H1 (cell line): ENCODE results near the gene LAMB1. TPM values are rescaled to one million over a fixed set of nuclear protein-coding genes. Genes with fewer than 3 reads are reported as not detected.
A peak's percentile ranks its signal among the peaks of the same experiment; 100 is the strongest.

ENCODE experiments used
- JUN ChIP-seq: IDR thresholded peaks from 2 replicates; pipeline ENCODE4 v1.6.1; 2011; ENCODE audit warnings: low read depth, mild to moderate bottlenecking, improper control_type of control experiment, low read length
- KDM4A ChIP-seq: IDR thresholded peaks from one replicate; pipeline ENCODE4 v1.7.1; 2012; ENCODE audit warnings: low read depth, mild to moderate bottlenecking, moderate library complexity, low read length, inconsistent platforms; ENCODE audit not compliant: severe bottlenecking
- polyA plus RNA-seq, 7 experiments: library from polyadenylated mRNA; depleted of rRNA in 3 of 7; stranded (reverse) in 5 of 7; unstranded in 2 of 7; fragments of >200 nt in 5 of 7; fragments of 200-250 nt in 2 of 7; gene quantifications; 1 replicate in 5 of 7; 2 replicates in 1 of 7; 4 replicates in 1 of 7; pipeline versions ENCODE4 v1.2.1 to v1.2.3, GENCODE V29; 2011 to 2013; ENCODE audit warnings: missing spikeins in 2 of 7, mixed read lengths in 2 of 7
- total RNA-seq: library from RNA; stranded (reverse); fragmentation: NEBNext Ultra II Directional; extraction: Animal tissue kit (Norgen Biotek cat#: 25700); gene quantifications from 2 replicates; pipeline ENCODE4 v1.2.1, GENCODE V29; 2021

Gene LAMB1
- total and polyA plus RNA-seq, 2 of the 8 experiments (the other 6 are each of a cell fraction or from before 2014, with no cell fraction given) = 31.9 to 38.5 TPM

DNA sequence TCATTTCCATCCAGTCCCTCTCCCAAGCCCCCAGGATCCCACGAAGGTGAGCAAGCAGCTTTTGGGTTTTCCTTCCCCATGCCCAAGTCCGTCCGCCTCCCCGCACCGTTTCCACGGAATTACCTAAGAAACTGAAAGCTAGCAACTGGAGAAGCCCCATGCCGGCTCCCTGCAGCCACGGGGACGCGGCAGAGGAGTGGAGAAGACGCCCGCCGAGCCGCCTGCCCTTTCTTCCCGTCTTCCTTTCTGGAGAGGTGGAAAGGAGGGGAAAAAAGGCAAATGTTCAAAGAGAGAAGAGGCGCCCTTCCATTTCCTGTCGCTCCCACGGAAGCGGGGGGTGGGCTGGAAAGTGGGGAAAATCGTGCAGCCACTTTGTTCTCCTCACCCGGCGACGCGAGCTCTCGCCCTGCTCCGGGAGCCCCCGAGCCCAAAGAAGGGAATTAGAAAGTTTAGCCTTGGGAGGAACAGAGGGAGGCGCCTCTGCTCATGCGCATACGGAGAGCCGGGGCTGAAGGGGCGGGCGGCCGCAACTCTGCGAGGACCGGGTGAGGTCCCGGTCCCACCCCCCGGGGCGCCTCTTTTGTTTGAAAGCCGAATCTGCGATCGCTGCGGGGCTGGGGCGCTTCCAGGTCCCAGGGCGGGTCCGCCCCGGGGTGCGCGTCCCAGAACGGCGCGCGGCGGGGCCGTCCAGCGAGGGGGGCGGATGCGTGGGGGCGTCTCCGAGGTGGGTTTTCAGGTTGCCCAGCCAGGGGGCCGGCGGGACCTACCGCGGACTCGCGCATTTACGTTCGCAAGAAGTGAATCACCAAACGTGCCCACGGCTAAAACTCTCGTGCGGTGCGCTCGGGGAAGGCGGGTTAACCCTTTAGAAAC is at the start of gene LAMB1 (continued):
- TF ChIP-seq JUN (no peak), KDM4A (peak; percentile 13)
